ENCODE measurements around the gene NPLOC4. TPM values are rescaled to one million over a fixed set of nuclear protein-coding genes. Genes with fewer than 3 reads are reported as not detected.

The NPLOC4 gene
- total and polyA plus RNA-seq, 2 of the 13 experiments (the other 11 are each of a cell fraction or from before 2014, with no cell fraction given): 57.0 to 97.0 TPM

GRCh38 chr17:81519284-81520020, 117.5 kb downstream of the NPLOC4 start (continued):
- no peak for TF ChIP-seq ZNF530 (CRISPR knock-in tag; IDR thresholded peaks at IDR 0.05; ENCODE audit: low read depth)
- TF ChIP-seq NFYB (CRISPR knock-in tag; IDR thresholded peaks at IDR 0.05): no peak
- no peak for TF ChIP-seq RFX1 (IDR thresholded peaks at IDR 0.05)
- TF ChIP-seq, protein P1, sequence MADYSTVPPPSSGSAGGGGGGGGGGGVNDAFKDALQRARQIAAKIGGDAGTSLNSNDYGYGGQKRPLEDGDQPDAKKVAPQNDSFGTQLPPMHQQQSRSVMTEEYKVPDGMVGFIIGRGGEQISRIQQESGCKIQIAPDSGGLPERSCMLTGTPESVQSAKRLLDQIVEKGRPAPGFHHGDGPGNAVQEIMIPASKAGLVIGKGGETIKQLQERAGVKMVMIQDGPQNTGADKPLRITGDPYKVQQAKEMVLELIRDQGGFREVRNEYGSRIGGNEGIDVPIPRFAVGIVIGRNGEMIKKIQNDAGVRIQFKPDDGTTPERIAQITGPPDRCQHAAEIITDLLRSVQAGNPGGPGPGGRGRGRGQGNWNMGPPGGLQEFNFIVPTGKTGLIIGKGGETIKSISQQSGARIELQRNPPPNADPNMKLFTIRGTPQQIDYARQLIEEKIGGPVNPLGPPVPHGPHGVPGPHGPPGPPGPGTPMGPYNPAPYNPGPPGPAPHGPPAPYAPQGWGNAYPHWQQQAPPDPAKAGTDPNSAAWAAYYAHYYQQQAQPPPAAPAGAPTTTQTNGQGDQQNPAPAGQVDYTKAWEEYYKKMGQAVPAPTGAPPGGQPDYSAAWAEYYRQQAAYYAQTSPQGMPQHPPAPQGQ (CRISPR knock-in tag; IDR thresholded peaks at IDR 0.05; ENCODE audit: borderline replicate concordance): no peak
- peak; percentile 35; the same call in 1 of the 2 replicates for TF ChIP-seq ETV5 (CRISPR knock-in tag; IDR thresholded peaks at IDR 0.05; ENCODE audit: borderline replicate concordance)
- peak; percentile 79 for TF ChIP-seq ZFX (CRISPR knock-in tag; IDR thresholded peaks at IDR 0.05; ENCODE audit: low read depth)
- no peak for TF ChIP-seq E2F1 (CRISPR knock-in tag; IDR thresholded peaks at IDR 0.05)
- no peak for TF ChIP-seq HNRNPK (IDR thresholded peaks at IDR 0.05; ENCODE audit: low read depth, low read length, poor library complexity, severe bottlenecking)
- TF ChIP-seq WIZ (CRISPR knock-in tag; IDR thresholded peaks at IDR 0.05): no peak
- no peak for TF ChIP-seq KLF13 (CRISPR knock-in tag; IDR thresholded peaks at IDR 0.05)
- TF ChIP-seq ZNF703 (CRISPR knock-in tag; IDR thresholded peaks at IDR 0.05; ENCODE audit: borderline replicate concordance): no peak
- peak; percentile 7; the same call in 1 of the 2 replicates for TF ChIP-seq ZNF598 (CRISPR knock-in tag; IDR thresholded peaks at IDR 0.05; ENCODE audit: borderline replicate concordance)
- TF ChIP-seq KDM5B (CRISPR knock-in tag; IDR thresholded peaks at IDR 0.05; ENCODE audit: borderline replicate concordance): peak; percentile 70; the same call in 1 of the 2 replicates
- TF ChIP-seq ZNF317 (CRISPR knock-in tag; IDR thresholded peaks at IDR 0.05): no peak
- TF ChIP-seq STAG1 (CRISPR knock-in tag; IDR thresholded peaks at IDR 0.05): peak; percentile 43
- TF ChIP-seq, protein P2, sequence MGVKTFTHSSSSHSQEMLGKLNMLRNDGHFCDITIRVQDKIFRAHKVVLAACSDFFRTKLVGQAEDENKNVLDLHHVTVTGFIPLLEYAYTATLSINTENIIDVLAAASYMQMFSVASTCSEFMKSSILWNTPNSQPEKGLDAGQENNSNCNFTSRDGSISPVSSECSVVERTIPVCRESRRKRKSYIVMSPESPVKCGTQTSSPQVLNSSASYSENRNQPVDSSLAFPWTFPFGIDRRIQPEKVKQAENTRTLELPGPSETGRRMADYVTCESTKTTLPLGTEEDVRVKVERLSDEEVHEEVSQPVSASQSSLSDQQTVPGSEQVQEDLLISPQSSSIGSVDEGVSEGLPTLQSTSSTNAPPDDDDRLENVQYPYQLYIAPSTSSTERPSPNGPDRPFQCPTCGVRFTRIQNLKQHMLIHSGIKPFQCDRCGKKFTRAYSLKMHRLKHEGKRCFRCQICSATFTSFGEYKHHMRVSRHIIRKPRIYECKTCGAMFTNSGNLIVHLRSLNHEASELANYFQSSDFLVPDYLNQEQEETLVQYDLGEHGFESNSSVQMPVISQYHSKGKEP (CRISPR knock-in tag; IDR thresholded peaks at IDR 0.05): no peak
- no peak for TF ChIP-seq ZNF652 (CRISPR knock-in tag; IDR thresholded peaks at IDR 0.05; ENCODE audit: borderline replicate concordance, low read depth)
- TF ChIP-seq, protein P3, sequence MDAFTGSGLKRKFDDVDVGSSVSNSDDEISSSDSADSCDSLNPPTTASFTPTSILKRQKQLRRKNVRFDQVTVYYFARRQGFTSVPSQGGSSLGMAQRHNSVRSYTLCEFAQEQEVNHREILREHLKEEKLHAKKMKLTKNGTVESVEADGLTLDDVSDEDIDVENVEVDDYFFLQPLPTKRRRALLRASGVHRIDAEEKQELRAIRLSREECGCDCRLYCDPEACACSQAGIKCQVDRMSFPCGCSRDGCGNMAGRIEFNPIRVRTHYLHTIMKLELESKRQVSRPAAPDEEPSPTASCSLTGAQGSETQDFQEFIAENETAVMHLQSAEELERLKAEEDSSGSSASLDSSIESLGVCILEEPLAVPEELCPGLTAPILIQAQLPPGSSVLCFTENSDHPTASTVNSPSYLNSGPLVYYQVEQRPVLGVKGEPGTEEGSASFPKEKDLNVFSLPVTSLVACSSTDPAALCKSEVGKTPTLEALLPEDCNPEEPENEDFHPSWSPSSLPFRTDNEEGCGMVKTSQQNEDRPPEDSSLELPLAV (CRISPR knock-in tag; conservative IDR thresholded peaks at IDR 0.05; ENCODE audit: low read depth): no peak
- TF ChIP-seq EEA1 (CRISPR knock-in tag; IDR thresholded peaks at IDR 0.05; ENCODE audit: borderline replicate concordance): no peak
- TF ChIP-seq, protein P4, sequence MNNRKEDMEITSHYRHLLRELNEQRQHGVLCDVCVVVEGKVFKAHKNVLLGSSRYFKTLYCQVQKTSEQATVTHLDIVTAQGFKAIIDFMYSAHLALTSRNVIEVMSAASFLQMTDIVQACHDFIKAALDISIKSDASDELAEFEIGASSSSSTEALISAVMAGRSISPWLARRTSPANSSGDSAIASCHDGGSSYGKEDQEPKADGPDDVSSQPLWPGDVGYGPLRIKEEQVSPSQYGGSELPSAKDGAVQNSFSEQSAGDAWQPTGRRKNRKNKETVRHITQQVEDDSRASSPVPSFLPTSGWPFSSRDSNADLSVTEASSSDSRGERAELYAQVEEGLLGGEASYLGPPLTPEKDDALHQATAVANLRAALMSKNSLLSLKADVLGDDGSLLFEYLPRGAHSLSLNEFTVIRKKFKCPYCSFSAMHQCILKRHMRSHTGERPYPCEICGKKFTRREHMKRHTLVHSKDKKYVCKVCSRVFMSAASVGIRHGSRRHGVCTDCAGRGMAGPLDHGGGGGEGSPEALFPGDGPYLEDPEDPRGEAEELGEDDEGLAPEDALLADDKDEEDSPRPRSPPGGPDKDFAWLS (CRISPR knock-in tag; IDR thresholded peaks at IDR 0.05; ENCODE audit: borderline replicate concordance): peak; percentile 84; the same call in 1 of the 2 replicates

All from HepG2 (cell line).